ENCODE results near the gene COASY.

GRCh38 chr17:42566883-42567573 is 5.1 kb downstream of the COASY start, which contains the start of gene MLX:
- TF ChIP-seq CTCF (IDR thresholded peaks at IDR 0.05) (no peak), POLR2A (IDR thresholded peaks at IDR 0.05; ENCODE audit: low read depth) (peak; percentile 13)
